HCT116 (cell line): ENCODE data around the gene LACRT.

Experiments
- CTCF ChIP-seq, 3 experiments: fragments of 200-600 bp in 1 of 3; sonication (generic) in 1 of 3; IDR thresholded peaks in 2 of 3; conservative IDR thresholded peaks in 1 of 3; 2 replicates each; pipeline ENCODE4 v1.5.1; 2012 to 2017; ENCODE audit warnings: low read depth in 2 of 3, low read length in 2 of 3, antibody characterized with exemption in 1 of 3, borderline replicate concordance in 1 of 3, control low read depth in 1 of 3, mild to moderate bottlenecking in 1 of 3, mixed read lengths in 1 of 3, mixed run types in 1 of 3, moderate library complexity in 1 of 3; ENCODE audit not compliant: insufficient read depth in 1 of 3
- EGR1 ChIP-seq: IDR thresholded peaks from 2 replicates; pipeline ENCODE4 v1.6.1; 2012; ENCODE audit warnings: low read depth
- JUND ChIP-seq: IDR thresholded peaks from 2 replicates; pipeline ENCODE4 v1.6.1; 2012
- MAX ChIP-seq: IDR thresholded peaks from 2 replicates; pipeline ENCODE4 v1.6.1; 2012
- POLR2A ChIP-seq: IDR thresholded peaks from 2 replicates; pipeline ENCODE4 v1.7.0; 2011; ENCODE audit warnings: borderline replicate concordance; ENCODE audit not compliant: insufficient read depth, insufficient read length; ENCODE audit errors: extremely low read depth
- POLR2AphosphoS5 ChIP-seq: IDR thresholded peaks from 2 replicates; pipeline ENCODE4 v1.6.1; 2011; ENCODE audit warnings: mild to moderate bottlenecking, low read depth, low read length, moderate library complexity
- RAD21 ChIP-seq: IDR thresholded peaks from 2 replicates; pipeline ENCODE4 v1.6.1; 2012; ENCODE audit warnings: low read depth, mild to moderate bottlenecking
- REST ChIP-seq: IDR thresholded peaks from 2 replicates; pipeline ENCODE4 v1.6.1; 2012; ENCODE audit warnings: low read depth
- SIN3A ChIP-seq: IDR thresholded peaks from 2 replicates; pipeline ENCODE4 v1.6.1; 2012; ENCODE audit warnings: low read depth
- ZFX ChIP-seq: fragments of 450-650 bp; IDR thresholded peaks from 2 replicates; pipeline ENCODE4 v1.6.1; 2017

- TF ChIP-seq CTCF (IDR thresholded peaks at IDR 0.05 in 2 of 3, conservative IDR thresholded peaks at IDR 0.05 in 1 of 3; ENCODE audit: borderline replicate concordance in 1 of 3, insufficient read depth in 1 of 3, low read depth in 2 of 3, low read length in 2 of 3) (no peak), SIN3A (no peak), POLR2A (no peak), ZFX (no peak), JUND (no peak), POLR2AphosphoS5 (no peak), REST (no peak), RAD21 (no peak), EGR1 (no peak), MAX (no peak)
Observed at GRCh38 chr12:54583726-54584125, 51.0 kb downstream of the LACRT start.
